Astrocyte of the cerebellum (primary cell): ENCODE data around the gene PHF2.

Experiments used
- DNase-seq: peaks from one replicate; pipeline ENCODE4 v3.0.0-alpha.2; 2011; ENCODE audit warnings: low read depth
- H3K4me3 ChIP-seq: 2 replicates; pipeline ENCODE4 v1.5.1; 2011; ENCODE audit warnings: mild to moderate bottlenecking, low read depth, low read length, moderate library complexity
- in situ Hi-C: cut with HindIII; loops from 2 replicates; pipeline ENCODE4 v1.10.0; 2017; ENCODE audit warnings: low sequenced_read_pairs
- TF ChIP-seq, protein P1 (sequence below): IDR thresholded peaks from 2 replicates; pipeline ENCODE4 v1.5.1; 2012; ENCODE audit warnings: low read length, low read depth, moderate library complexity, mild to moderate bottlenecking; ENCODE audit errors: missing control alignments

The PHF2 gene

DNA sequence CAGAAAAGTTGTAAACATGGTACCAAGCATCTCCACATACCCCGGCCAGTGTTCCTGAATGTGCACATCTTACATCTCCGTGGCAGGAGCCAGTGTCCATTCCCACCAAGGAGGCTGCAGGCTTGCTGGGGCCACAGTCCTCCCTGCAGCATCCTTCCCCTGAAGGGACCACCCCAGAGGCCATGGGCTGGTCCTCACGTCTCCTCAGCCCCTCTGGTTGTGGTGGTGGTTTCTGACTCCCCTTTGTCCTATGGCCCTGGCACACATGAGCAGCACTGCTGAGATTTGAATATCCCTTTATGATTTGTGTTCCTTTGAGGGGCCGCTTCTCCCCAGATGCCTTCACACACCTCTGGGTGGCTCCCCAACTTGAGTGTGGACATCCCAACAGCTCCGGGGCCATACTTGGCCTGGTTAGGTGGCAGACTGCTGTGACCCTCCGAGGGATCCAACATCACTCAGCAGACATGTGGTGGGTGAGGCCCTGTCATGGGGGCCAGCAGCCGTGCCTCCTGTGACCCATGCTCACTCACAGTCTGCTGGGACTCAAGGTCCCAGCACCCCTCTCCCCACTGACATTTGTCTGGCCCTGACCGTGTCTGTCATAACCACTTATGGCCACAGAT, 14.3 kb downstream of the PHF2 start:
- H3K4me3 ChIP-seq: no peak overlapping the region
- in situ Hi-C loops: no loop called here
- no peak for DNase-seq
- TF ChIP-seq, protein P1, sequence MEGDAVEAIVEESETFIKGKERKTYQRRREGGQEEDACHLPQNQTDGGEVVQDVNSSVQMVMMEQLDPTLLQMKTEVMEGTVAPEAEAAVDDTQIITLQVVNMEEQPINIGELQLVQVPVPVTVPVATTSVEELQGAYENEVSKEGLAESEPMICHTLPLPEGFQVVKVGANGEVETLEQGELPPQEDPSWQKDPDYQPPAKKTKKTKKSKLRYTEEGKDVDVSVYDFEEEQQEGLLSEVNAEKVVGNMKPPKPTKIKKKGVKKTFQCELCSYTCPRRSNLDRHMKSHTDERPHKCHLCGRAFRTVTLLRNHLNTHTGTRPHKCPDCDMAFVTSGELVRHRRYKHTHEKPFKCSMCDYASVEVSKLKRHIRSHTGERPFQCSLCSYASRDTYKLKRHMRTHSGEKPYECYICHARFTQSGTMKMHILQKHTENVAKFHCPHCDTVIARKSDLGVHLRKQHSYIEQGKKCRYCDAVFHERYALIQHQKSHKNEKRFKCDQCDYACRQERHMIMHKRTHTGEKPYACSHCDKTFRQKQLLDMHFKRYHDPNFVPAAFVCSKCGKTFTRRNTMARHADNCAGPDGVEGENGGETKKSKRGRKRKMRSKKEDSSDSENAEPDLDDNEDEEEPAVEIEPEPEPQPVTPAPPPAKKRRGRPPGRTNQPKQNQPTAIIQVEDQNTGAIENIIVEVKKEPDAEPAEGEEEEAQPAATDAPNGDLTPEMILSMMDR: no peak

DNA sequence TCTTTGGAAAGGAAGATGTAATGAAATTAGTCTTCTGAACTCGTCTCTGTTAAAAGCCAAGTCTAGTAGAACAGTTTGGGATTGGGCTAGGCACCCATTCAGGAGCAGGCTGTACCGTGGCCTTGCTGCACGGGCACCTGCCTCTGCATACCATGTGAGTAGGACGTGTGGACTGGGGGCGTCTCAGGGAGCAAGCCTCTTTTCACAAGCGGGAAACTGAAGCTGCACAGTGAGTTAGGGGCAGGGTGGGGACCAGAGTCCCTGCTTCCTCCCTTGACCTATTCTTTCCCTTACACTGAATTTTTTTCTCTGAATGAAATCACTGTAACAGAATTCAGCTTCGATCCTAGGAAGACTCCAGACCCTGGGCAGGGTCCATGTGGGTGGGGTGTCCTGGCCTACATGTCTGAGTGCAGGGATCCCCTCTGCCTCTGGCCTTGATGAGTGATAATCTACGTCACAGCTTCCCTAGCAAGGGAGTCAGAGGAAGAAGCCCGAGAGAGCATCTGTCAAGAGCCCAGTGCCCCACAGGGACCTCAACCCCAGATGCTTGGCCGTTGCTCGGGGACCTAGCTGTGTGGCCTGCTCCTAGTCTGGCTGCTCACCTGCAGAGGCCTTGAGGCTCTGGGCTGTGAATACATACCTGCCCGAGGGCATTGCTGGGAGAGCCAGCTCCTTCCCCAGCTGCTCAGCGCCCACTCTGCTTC, 15.1 kb downstream of the PHF2 start:
- no peak overlapping the region for H3K4me3 ChIP-seq
- TF ChIP-seq, protein P1: no peak
- in situ Hi-C loops: no loop called here
- DNase-seq: no peak

DNA sequence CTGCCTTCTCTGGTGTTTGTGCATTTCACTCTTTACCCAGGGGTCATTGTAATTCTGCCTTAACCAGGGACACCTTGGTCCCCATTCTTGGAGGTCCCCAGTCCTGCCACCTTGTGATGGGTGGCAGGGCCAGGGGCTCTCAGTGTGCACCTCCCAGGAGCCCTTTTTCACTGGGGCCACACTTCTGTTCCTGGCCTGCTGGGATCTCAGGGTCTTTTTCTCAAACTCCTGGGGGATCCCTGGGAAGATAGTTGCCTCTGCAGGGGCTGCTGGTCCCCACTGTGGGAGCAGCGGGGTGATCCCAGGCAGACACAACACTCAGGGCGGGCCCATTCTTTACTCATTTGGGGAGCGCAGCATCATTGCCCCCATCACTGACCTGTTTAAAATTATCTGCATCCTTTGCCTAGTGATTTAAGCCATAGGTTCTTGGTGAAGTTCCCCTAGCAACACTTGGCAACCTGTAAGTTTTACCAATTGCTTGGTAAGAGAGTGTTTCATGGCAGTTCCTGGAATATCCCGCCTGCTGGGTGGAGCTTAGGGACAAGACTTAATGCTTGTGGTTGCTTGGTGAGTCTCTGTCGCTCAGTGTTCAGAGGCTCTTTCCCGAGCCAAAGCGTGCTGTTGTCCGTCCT, 15.7 kb downstream of the PHF2 start:
- DNase-seq: no peak
- no peak overlapping the region for H3K4me3 ChIP-seq
- in situ Hi-C loops: no loop called here

DNA sequence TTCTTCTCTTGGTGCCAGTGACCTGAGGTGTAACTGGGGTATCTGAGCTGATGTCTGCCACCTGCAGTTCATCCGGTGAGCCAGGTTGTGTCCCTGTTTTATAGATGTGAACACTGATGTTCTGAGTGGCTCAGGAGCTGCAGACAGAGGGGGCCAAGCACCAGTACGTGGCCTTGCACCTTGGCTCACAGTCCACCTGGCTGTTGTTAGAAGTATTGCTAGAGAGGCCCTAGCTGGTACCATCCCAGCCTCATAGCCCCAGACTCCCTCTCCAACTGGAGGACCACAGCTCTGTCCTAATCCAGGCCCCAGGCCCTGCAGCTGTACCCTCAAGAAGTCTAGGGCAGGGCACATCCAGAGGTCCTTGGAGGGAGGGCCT, 16.2 kb downstream of the PHF2 start:
- H3K4me3 ChIP-seq: no peak overlapping the region
- TF ChIP-seq, protein P1: peak; percentile 19
- in situ Hi-C loops: no loop called here
- no peak for DNase-seq

More for the DNA sequence above, 15.7 kb downstream of the PHF2 start:
- TF ChIP-seq, protein P1: no peak

DNA sequence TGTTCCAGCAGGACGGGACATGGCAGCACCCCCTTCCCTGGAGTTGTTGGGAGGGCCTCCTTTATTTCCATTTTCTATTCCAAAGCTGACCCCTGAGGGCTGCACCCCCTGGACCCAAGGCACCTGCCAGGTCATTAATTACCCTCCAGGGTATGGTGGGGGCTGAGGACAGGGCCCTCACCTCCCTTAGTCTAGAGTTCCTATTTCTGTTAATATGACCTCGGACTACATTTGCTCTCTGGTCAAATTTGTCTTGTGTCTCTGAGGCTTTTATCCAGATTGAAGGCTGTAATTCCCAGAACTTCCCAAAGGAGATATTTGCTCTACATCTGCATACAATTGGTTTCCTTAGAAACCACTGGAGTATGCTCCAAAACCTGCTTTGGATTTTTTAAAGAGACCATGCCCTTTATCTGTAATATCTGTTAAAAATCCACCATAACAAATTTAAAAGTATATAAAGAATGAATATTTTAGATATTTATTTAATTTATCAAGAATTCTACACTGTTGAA, 16.8 kb downstream of the PHF2 start:
- in situ Hi-C loops: no loop called here
- no peak overlapping the region for H3K4me3 ChIP-seq
- TF ChIP-seq, protein P1: no peak
- no peak for DNase-seq

DNA sequence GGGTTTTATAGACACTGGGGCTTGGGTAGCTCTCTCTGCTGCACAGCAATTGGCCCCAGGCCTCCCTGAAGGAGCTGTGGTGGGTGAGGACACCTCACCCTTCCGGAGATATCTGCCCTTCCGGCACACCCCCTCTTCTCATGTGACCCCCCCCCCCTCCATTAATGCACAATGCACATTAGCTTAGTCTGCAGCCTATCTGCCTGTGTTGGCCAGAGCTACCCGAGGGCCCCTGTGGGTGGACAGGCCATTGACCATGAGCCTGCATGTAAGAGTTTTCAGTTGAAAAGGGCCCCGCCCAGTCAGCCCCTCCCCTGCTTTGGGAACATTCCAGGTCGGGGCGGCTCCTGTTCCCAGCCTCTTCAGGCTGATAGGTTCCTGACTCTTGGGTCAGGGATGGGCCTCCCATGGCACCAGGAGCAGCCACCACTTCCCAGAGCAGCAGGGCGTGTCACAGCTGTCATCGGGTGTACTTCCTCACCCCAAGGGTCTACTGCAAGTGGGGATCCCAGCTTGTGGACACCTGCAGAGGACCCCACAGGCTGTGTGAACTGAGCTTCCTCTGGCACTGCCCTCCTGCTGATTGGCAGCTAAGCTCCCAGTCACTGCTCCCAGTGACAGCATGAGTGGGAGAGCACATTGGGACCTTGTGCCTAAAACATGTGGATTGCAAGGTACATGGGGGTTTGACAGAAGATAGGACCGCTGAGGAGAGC, 17.8 kb downstream of the PHF2 start:
- in situ Hi-C loops: no loop called here
- no peak for DNase-seq
- no peak overlapping the region for H3K4me3 ChIP-seq
- TF ChIP-seq, protein P1: no peak
